ENCODE results near the gene ZNF771. TPM values are rescaled to one million over a fixed set of nuclear protein-coding genes. Genes with fewer than 3 reads are reported as not detected.

Gene ZNF771
- total and polyA plus RNA-seq, 4 experiments from 2014 or later, result 1.4 to 6.5 (median 5.5) TPM

GRCh38 chr16:30369938-30370455 is 37.4 kb upstream of the ZNF771 start:
- ChIA-PET POLR2A (ENCODE audit: partially characterized antibody) (interaction anchor here (1.1 to 12.9 kb wide), 17 partner anchors 11 to 579 kb away, joined by 3 to 224 read pairs (median 12); partner anchors contain the start of genes CD2BP2, CORO1A, DCTPP1 and KIF22), CTCF (ENCODE audit: partially characterized antibody) (interaction anchor here (0.8 to 2.6 kb wide), 8 partner anchors 10 to 278 kb away, joined by 3 to 24 read pairs (median 4); partner anchors contain the start of genes SEPTIN1 and TBX6)
- DNase-seq, result no peak
- intact Hi-C loops (cut with micrococcal nuclease), result loop anchor here (1.0 to 2.0 kb wide), 6 partner anchors 8 to 305 kb away; partner anchors contain the start of genes ALDOA, CD2BP2, FBRS and ZNF771
- peaks cover 0 to 2% of the 10 kb centered on the region in 2 donors for H3K27me3 Mint-ChIP-seq
- H3K27ac Mint-ChIP-seq, result peak overlapping the region in 6 of 7 donors; percentile 86 to 99 (median 96)
- H3K4me3 Mint-ChIP-seq, result peak overlapping the region in 7 of 8 donors; percentile 80 to 91 (median 84)
- Histone ChIP-seq H3K27me3 (ENCODE audit: insufficient read depth, low read length) (no peaks in the 10 kb centered on the region), H3K36me3 (ENCODE audit: insufficient read depth, low read length) (peaks cover 10% of the 10 kb centered on the region), H3K4me1 (ENCODE audit: insufficient read depth, low read length) (peaks cover 43% of the 10 kb centered on the region), H3K9me3 (ENCODE audit: control insufficient read depth in 1 of 2, low read length in 2 of 2) (no peaks in the 10 kb centered on the region), H3K4me3 (ENCODE audit: low read length in 2 of 2) (peak overlapping the region in 1 of 2 donors; percentile 67), H3K27ac (ENCODE audit: low read depth, low read length) (peak overlapping the region; percentile 72)
- H3K9me3 Mint-ChIP-seq, result no peaks in the 10 kb centered on the region
- H3K4me1 Mint-ChIP-seq, result peaks cover 43 to 66% (median 51%) of the 10 kb centered on the region in 4 donors
- peaks cover 0 to 28% of the 10 kb centered on the region in 2 donors for H3K36me3 Mint-ChIP-seq

GRCh38 chr16:30370456-30371247 is 36.8 kb upstream of the ZNF771 start, which contains the start of gene TBC1D10B:
Gene TBC1D10B, minus strand, starts transcription at chr16:30370494. Its CDS starts 311 bp downstream, at chr16:30370183.
- Histone ChIP-seq H3K4me3 (ENCODE audit: low read length in 2 of 2) (peak within 1 kb of the TSS; percentile 67 to 88), H3K4me1 (ENCODE audit: insufficient read depth, low read length) (peaks cover 46% of the 10 kb centered on the region), H3K27me3 (ENCODE audit: insufficient read depth, low read length) (no peaks in the 10 kb centered on the region), H3K36me3 (ENCODE audit: insufficient read depth, low read length) (peaks cover 4% of the 10 kb centered on the region), H3K27ac (ENCODE audit: low read depth, low read length) (peak within 1 kb of the TSS; percentile 72), H3K9me3 (ENCODE audit: control insufficient read depth in 1 of 2, low read length in 2 of 2) (no peaks in the 10 kb centered on the region)
- Mint-ChIP-seq H3K4me3 (peak within 1 kb of the TSS; percentile 87 to 94 (median 90)), H3K27ac (peak within 1 kb of the TSS; percentile 83 to 99 (median 95)), H3K4me1 (peaks cover 43 to 60% (median 49%) of the 10 kb centered on the region in 4 donors), H3K36me3 (peaks cover 0 to 21% of the 10 kb centered on the region in 2 donors), H3K27me3 (peaks cover 0 to 2% of the 10 kb centered on the region in 2 donors), H3K9me3 (no peaks in the 10 kb centered on the region)
- peak; percentile 99 to 100 (median 100) for DNase-seq
- ChIA-PET CTCF (ENCODE audit: partially characterized antibody) (interaction anchor here (0.6 to 2.6 kb wide), 19 partner anchors 8 to 279 kb away, joined by 3 to 41 read pairs (median 4); partner anchors contain the start of genes CD2BP2, SEPTIN1, TBX6 and ZNF48), POLR2A (ENCODE audit: partially characterized antibody) (interaction anchor here (0.7 to 12.9 kb wide), 25 partner anchors 10 to 695 kb away, joined by 3 to 224 read pairs (median 5); partner anchors contain the start of genes ALDOA, CD2BP2, CORO1A and DCTPP1)
- intact Hi-C loops (cut with micrococcal nuclease), result loop anchor here (1.0 to 2.0 kb wide), 6 partner anchors 8 to 306 kb away; partner anchors contain the start of genes ALDOA, CD2BP2, FBRS and ZNF771

DNA sequence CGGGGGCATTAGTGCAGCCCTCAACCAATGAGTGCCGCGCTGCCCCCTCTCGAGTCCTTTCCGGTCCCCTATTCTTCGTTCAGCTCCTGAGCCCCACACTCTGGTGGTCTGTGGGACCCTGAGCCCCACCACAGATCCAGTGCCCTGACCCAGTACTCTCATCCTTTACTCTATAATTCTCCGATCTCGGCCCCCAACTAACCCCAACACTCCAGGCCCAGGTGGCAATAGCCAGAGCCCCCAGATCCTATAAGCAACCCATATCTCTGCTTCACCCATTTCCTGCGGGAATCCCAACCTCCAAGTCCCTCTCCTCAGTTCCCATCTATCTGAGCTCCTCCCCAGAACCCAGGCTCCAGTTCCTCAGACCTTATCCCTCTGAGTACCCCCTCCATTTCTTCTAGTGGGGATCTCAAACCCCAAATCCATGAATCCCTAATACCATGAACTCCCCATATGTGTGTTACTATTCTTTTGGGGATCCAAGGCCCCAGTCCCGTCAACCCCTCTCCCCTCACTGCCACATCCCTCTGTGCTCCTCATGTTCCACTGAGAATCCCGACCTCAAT is 36.1 kb upstream of the ZNF771 start:
- H3K4me3 ChIP-seq (ENCODE audit: low read length in 2 of 2), result peak overlapping the region; percentile 47 to 66
- Mint-ChIP-seq H3K36me3 (peaks cover 0 to 18% of the 10 kb centered on the region in 2 donors), H3K4me1 (peaks cover 43 to 56% (median 47%) of the 10 kb centered on the region in 4 donors), H3K27me3 (peaks cover 0 to 2% of the 10 kb centered on the region in 2 donors), H3K27ac (peak overlapping the region; percentile 80 to 99 (median 95)), H3K4me3 (peak overlapping the region; percentile 80 to 91 (median 84)), H3K9me3 (no peaks in the 10 kb centered on the region)
- intact Hi-C loops (cut with micrococcal nuclease), result loop anchor here (2.0 kb wide), 2 partner anchors 37 to 307 kb away; partner anchors contain the start of gene ALDOA
- H3K4me1 ChIP-seq (ENCODE audit: insufficient read depth, low read length), result peaks cover 53% of the 10 kb centered on the region
- DNase-seq, result no peak
- H3K27me3 ChIP-seq (ENCODE audit: insufficient read depth, low read length), result no peaks in the 10 kb centered on the region
- peak overlapping the region; percentile 68 for H3K27ac ChIP-seq (ENCODE audit: low read depth, low read length)
- ChIA-PET POLR2A (ENCODE audit: partially characterized antibody) (interaction anchor here (0.7 to 12.9 kb wide), 25 partner anchors 9 to 695 kb away, joined by 3 to 224 read pairs (median 5); partner anchors contain the start of genes ALDOA, CD2BP2, CORO1A and DCTPP1), CTCF (ENCODE audit: partially characterized antibody) (interaction anchor here (0.7 to 2.6 kb wide), 16 partner anchors 9 to 279 kb away, joined by 3 to 41 read pairs (median 4); partner anchors contain the start of genes CD2BP2, SEPTIN1, TBX6 and ZNF48)
- H3K9me3 ChIP-seq (ENCODE audit: control insufficient read depth in 1 of 2, low read length in 2 of 2), result no peaks in the 10 kb centered on the region
- no peaks in the 10 kb centered on the region for H3K36me3 ChIP-seq (ENCODE audit: insufficient read depth, low read length)

DNA sequence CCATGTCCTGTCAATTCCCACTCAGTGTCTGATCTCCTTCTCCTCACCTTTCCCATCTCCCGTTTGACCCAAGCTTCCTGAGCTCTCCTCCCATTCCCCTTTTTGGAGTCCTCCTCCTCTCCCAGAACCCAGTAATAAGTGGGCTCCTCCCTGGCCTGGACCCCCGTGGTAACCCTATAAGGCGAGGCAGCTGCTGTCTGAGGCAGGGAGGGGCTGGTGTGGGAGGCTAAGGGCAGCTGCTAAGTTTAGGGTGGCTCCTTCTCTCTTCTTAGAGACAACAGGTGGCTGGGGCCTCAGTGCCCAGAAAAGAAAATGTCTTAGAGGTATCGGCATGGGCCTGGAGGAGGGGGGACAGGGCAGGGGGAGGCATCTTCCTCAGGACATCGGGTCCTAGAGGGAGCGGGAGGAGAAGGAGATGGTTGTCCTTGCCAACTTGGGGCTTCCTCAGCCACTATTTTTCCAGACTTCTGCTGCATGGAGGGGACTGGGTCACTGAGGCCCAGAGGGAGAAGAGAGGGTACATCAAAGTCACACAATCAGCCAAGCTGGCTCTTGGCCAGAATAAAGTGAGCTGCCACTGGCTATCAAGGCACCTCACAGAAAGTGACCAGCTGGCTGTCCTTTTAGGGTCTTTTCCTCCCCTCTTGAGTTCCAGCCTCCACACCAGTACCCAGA is 35.2 kb upstream of the ZNF771 start:
- H3K36me3 Mint-ChIP-seq, result peaks cover 0 to 12% of the 10 kb centered on the region in 2 donors
- Histone ChIP-seq H3K4me1 (ENCODE audit: insufficient read depth, low read length) (peaks cover 54% of the 10 kb centered on the region), H3K27me3 (ENCODE audit: insufficient read depth, low read length) (no peaks in the 10 kb centered on the region), H3K9me3 (ENCODE audit: control insufficient read depth in 1 of 2, low read length in 2 of 2) (no peaks in the 10 kb centered on the region), H3K27ac (ENCODE audit: low read depth, low read length) (peak overlapping the region; percentile 68), H3K36me3 (ENCODE audit: insufficient read depth, low read length) (no peaks in the 10 kb centered on the region), H3K4me3 (ENCODE audit: low read length in 2 of 2) (no peak overlapping the region)
- H3K4me1 Mint-ChIP-seq, result peaks cover 37 to 50% (median 43%) of the 10 kb centered on the region in 4 donors
- H3K27ac Mint-ChIP-seq, result peak overlapping the region; percentile 80 to 99 (median 95)
- intact Hi-C loops (cut with micrococcal nuclease), result no loop called here
- no peak for DNase-seq
- H3K9me3 Mint-ChIP-seq, result no peaks in the 10 kb centered on the region
- ChIA-PET CTCF (ENCODE audit: partially characterized antibody) (interaction anchor here (0.7 to 2.6 kb wide), 8 partner anchors 10 to 226 kb away, joined by 3 to 41 read pairs (median 6); partner anchors contain the start of genes SEPTIN1, ZNF48 and ZNF771), POLR2A (ENCODE audit: partially characterized antibody) (interaction anchor here (1.0 to 12.9 kb wide), 10 partner anchors 9 to 306 kb away, joined by 4 to 224 read pairs (median 28); partner anchors contain the start of genes ALDOA, CD2BP2, SEPTIN1 and TBX6)
- peaks cover 0 to 2% of the 10 kb centered on the region in 2 donors for H3K27me3 Mint-ChIP-seq
- H3K4me3 Mint-ChIP-seq, result peak overlapping the region in 6 of 8 donors; percentile 80 to 91 (median 84)

DNA sequence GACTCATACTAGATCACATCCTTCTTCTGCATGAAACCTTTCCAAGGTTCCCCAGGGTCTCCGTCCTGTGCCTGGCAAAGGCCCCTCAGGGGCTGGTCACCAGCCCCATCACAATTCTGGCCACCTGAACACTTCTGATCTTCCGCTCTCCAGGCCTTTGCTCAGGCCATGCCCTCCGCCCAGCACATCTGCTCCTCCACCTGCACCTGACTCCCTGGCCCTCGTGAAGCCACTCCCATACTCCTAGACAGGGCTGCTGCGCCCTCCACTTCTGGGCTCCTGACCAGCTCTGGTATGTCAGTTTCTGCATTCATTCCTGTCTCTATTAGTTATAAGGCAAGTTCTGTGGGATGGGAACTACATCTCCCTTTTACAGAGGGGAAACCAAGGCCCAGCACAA is 34.7 kb upstream of the ZNF771 start:
- CTCF ChIA-PET (ENCODE audit: partially characterized antibody), result interaction anchor here (2.6 kb wide), 2 partner anchors 10 to 35 kb away, joined by 24 to 41 read pairs; partner anchors contain the start of genes SEPTIN1 and ZNF771
- H3K4me1 Mint-ChIP-seq, result peaks cover 36 to 50% (median 43%) of the 10 kb centered on the region in 4 donors

More for the DNA sequence above, 34.7 kb upstream of the ZNF771 start:
- Histone ChIP-seq H3K27ac (ENCODE audit: low read depth, low read length) (no peak overlapping the region), H3K36me3 (ENCODE audit: insufficient read depth, low read length) (no peaks in the 10 kb centered on the region), H3K27me3 (ENCODE audit: insufficient read depth, low read length) (no peaks in the 10 kb centered on the region), H3K4me1 (ENCODE audit: insufficient read depth, low read length) (peaks cover 53% of the 10 kb centered on the region), H3K4me3 (ENCODE audit: low read length in 2 of 2) (no peak overlapping the region), H3K9me3 (ENCODE audit: control insufficient read depth in 1 of 2, low read length in 2 of 2) (no peaks in the 10 kb centered on the region)
- H3K36me3 Mint-ChIP-seq, result peaks cover 0 to 10% of the 10 kb centered on the region in 2 donors
- H3K27ac Mint-ChIP-seq, result peak overlapping the region; percentile 12 to 95 (median 85)
- no peaks in the 10 kb centered on the region for H3K9me3 Mint-ChIP-seq
- peak overlapping the region in 6 of 8 donors; percentile 2 to 80 (median 24) for H3K4me3 Mint-ChIP-seq
- peaks cover 0 to 2% of the 10 kb centered on the region in 2 donors for H3K27me3 Mint-ChIP-seq
- intact Hi-C loops (cut with micrococcal nuclease), result no loop called here
- POLR2A ChIA-PET (ENCODE audit: partially characterized antibody), result interaction anchor here (1.0 to 12.9 kb wide), 4 partner anchors 8 to 45 kb away, joined by 4 to 224 read pairs (median 32); partner anchors contain the start of genes SEPTIN1 and ZNF771
- DNase-seq, result no peak

Data from CD4-positive, alpha-beta memory T cell (primary cell).